GM11168 (cell line): ENCODE results near the gene GADD45B.

Experiments used
- in situ Hi-C: fragments of 300-500 bp; cut with MboI; formaldehyde crosslinking; loops from one replicate; pipeline ENCODE4 v1.12.0; 2022; ENCODE audit warnings: low sequenced_read_pairs; ENCODE audit not compliant: unreplicated experiment

Gene GADD45B

GRCh38 chr19:2443116-2443784, 32.7 kb upstream of the GADD45B start:
- in situ Hi-C loops: no loop called here

- in situ Hi-C loops: no loop called here
Observed at GRCh38 chr19:2443785-2444182, 32.1 kb upstream of the GADD45B start.

- in situ Hi-C loops: no loop called here
Observed at GRCh38 chr19:2444251-2445002, 31.5 kb upstream of the GADD45B start.

- in situ Hi-C loops: no loop called here
Observed at GRCh38 chr19:2446381-2446780, 29.5 kb upstream of the GADD45B start.

GRCh38 chr19:2449019-2449418, 26.9 kb upstream of the GADD45B start:
- in situ Hi-C loops: no loop called here

- in situ Hi-C loops: loop anchor here (25.0 kb wide), 1 partner anchor 311 kb away; no protein-coding TSS in a partner anchor
Observed at GRCh38 chr19:2451138-2451537, 24.8 kb upstream of the GADD45B start.

GRCh38 chr19:2451741-2452140, 24.2 kb upstream of the GADD45B start:
- in situ Hi-C loops: loop anchor here (25.0 kb wide), 1 partner anchor 311 kb away; no protein-coding TSS in a partner anchor

GRCh38 chr19:2453431-2454025, 22.4 kb upstream of the GADD45B start:
- in situ Hi-C loops: loop anchor here (25.0 kb wide), 1 partner anchor 309 kb away; no protein-coding TSS in a partner anchor

- in situ Hi-C loops: loop anchor here (25.0 kb wide), 1 partner anchor 308 kb away; no protein-coding TSS in a partner anchor
Observed at GRCh38 chr19:2454199-2454961, 21.5 kb upstream of the GADD45B start.

- in situ Hi-C loops: loop anchor here (25.0 kb wide), 1 partner anchor 307 kb away; no protein-coding TSS in a partner anchor
Observed at GRCh38 chr19:2454962-2455850, 20.7 kb upstream of the GADD45B start.

GRCh38 chr19:2455851-2456570, 19.9 kb upstream of the GADD45B start:
- in situ Hi-C loops: loop anchor here (25.0 kb wide), 1 partner anchor 306 kb away; no protein-coding TSS in a partner anchor

- in situ Hi-C loops: loop anchor here (25.0 kb wide), 1 partner anchor 305 kb away; no protein-coding TSS in a partner anchor
Observed at GRCh38 chr19:2457394-2458037, 18.4 kb upstream of the GADD45B start.

GRCh38 chr19:2458054-2458453, 17.9 kb upstream of the GADD45B start:
- in situ Hi-C loops: loop anchor here (25.0 kb wide), 1 partner anchor 304 kb away; no protein-coding TSS in a partner anchor

GRCh38 chr19:2458776-2459175, 17.2 kb upstream of the GADD45B start:
- in situ Hi-C loops: loop anchor here (25.0 kb wide), 1 partner anchor 304 kb away; no protein-coding TSS in a partner anchor

GRCh38 chr19:2460245-2460644, 15.7 kb upstream of the GADD45B start:
- in situ Hi-C loops: loop anchor here (25.0 kb wide), 1 partner anchor 302 kb away; no protein-coding TSS in a partner anchor

- in situ Hi-C loops: loop anchor here (25.0 kb wide), 1 partner anchor 300 kb away; no protein-coding TSS in a partner anchor
Observed at GRCh38 chr19:2461751-2462634, 13.9 kb upstream of the GADD45B start.
